SK-N-SH treated with all-trans-retinoic acid at 6 μM for 48 hours (cell line): Measurements from ENCODE around the gene NCAPG2.

Experiments
- ATAC-seq: fragments of 200-7000 bp; cut with Tn5 transposase; 3 replicates; pipeline ENCODE4 v1.9.1; 2020; ENCODE audit warnings: mild to moderate bottlenecking, moderate library complexity
- ARNTL ChIP-seq: fragments of 450-650 bp; formaldehyde crosslinking; IDR thresholded peaks from 2 replicates; pipeline ENCODE4 v1.5.0; 2020; ENCODE audit warnings: low read depth, mild to moderate bottlenecking, moderate library complexity, borderline replicate concordance
- BACH2 ChIP-seq: fragments of 250-450 bp; sonication (Bioruptor Pico); IDR thresholded peaks from 2 replicates; pipeline ENCODE4 v1.9.0; 2021; ENCODE audit warnings: mild to moderate bottlenecking, borderline replicate concordance
- CREB5 ChIP-seq: fragments of 250-450 bp; sonication (Bioruptor Pico); IDR thresholded peaks from 2 replicates; pipeline ENCODE4 v1.5.1; 2020; ENCODE audit warnings: low read depth, mild to moderate bottlenecking, moderate library complexity
- CSRNP3 ChIP-seq: fragments of 250-450 bp; sonication (Bioruptor Pico); IDR thresholded peaks from 2 replicates; pipeline ENCODE4 v1.5.1; 2021; ENCODE audit warnings: mild to moderate bottlenecking, moderate library complexity
- ESRRG ChIP-seq: fragments of 250-450 bp; sonication (Bioruptor Pico); IDR thresholded peaks from 2 replicates; pipeline ENCODE4 v1.6.1; 2021; ENCODE audit warnings: mild to moderate bottlenecking
- OSR1 ChIP-seq: fragments of 250-450 bp; sonication (Bioruptor Pico); IDR thresholded peaks from 2 replicates; pipeline ENCODE4 v1.8.0; 2022; ENCODE audit warnings: moderate library complexity, mild to moderate bottlenecking, inconsistent platforms
- PATZ1 ChIP-seq: fragments of 250-450 bp; sonication (Bioruptor Pico); IDR thresholded peaks from 2 replicates; pipeline ENCODE4 v1.8.0; 2020; ENCODE audit warnings: mild to moderate bottlenecking, moderate library complexity, borderline replicate concordance
- POU6F1 ChIP-seq: fragments of 250-450 bp; sonication (Bioruptor Pico); IDR thresholded peaks from 2 replicates; pipeline ENCODE4 v1.8.0; 2021; ENCODE audit warnings: low read depth, mild to moderate bottlenecking, moderate library complexity, borderline replicate concordance
- PPARA ChIP-seq: fragments of 250-450 bp; sonication (Bioruptor Pico); IDR thresholded peaks from 2 replicates; pipeline ENCODE4 v1.5.0; 2020; ENCODE audit warnings: mild to moderate bottlenecking, borderline replicate concordance
- RARB ChIP-seq: fragments of 250-450 bp; sonication (Bioruptor Pico); IDR thresholded peaks from 2 replicates; pipeline ENCODE4 v1.8.0; 2021; ENCODE audit warnings: mild to moderate bottlenecking, moderate library complexity
- SNAI2 ChIP-seq: fragments of 250-450 bp; sonication (Bioruptor Pico); IDR thresholded peaks from 2 replicates; pipeline ENCODE4 v1.5.0; 2020; ENCODE audit warnings: mild to moderate bottlenecking, moderate library complexity
- TOX ChIP-seq: fragments of 250-450 bp; sonication (Bioruptor Pico); IDR thresholded peaks from 2 replicates; pipeline ENCODE4 v1.8.0; 2021; ENCODE audit warnings: mild to moderate bottlenecking, moderate library complexity, borderline replicate concordance
- TSHZ2 ChIP-seq: fragments of 250-450 bp; sonication (Bioruptor Pico); IDR thresholded peaks from 2 replicates; pipeline ENCODE4 v1.5.0; 2020; ENCODE audit warnings: mild to moderate bottlenecking, moderate library complexity
- ZC3H10 ChIP-seq: fragments of 250-450 bp; sonication (Bioruptor Pico); IDR thresholded peaks from 2 replicates; pipeline ENCODE4 v1.5.1; 2021; ENCODE audit warnings: mild to moderate bottlenecking, moderate library complexity
- ZFP3 ChIP-seq: fragments of 250-450 bp; sonication (Bioruptor Pico); IDR thresholded peaks from 2 replicates; pipeline ENCODE4 v1.5.0; 2020; ENCODE audit warnings: mild to moderate bottlenecking, moderate library complexity
- ZNF565 ChIP-seq: fragments of 450-650 bp; formaldehyde crosslinking; conservative IDR thresholded peaks from 2 replicates; pipeline ENCODE4 v1.5.0; 2020; ENCODE audit warnings: low read depth, mild to moderate bottlenecking, moderate library complexity
- ZNF70 ChIP-seq: fragments of 450-650 bp; formaldehyde crosslinking; IDR thresholded peaks from 2 replicates; pipeline ENCODE4 v1.5.0; 2020; ENCODE audit warnings: mild to moderate bottlenecking, moderate library complexity

The NCAPG2 gene

DNA sequence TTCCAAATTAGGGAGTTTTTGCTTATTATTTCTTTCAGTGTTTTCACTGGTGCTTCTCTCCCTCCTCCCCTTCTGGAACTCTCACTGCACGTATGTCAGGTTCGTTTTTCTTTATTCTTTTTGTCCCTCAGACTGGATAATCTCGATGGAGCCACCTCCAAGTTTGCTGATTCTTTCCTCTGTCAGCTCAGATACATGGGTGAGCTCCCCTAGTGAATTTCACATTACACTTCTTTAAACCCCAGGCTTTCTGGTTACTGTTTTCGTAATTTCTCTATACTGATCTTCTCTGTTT, 20.8 kb upstream of the NCAPG2 start:
- no peak for TF ChIP-seq OSR1 (CRISPR knock-in tag)
- no peak for TF ChIP-seq BACH2
- TF ChIP-seq PPARA, result no peak
- TF ChIP-seq ARNTL (CRISPR knock-in tag), result no peak
- TF ChIP-seq ESRRG (CRISPR knock-in tag), result no peak
- no peak for TF ChIP-seq ZNF70 (CRISPR knock-in tag)
- TF ChIP-seq ZNF565 (CRISPR knock-in tag), result no peak
- TF ChIP-seq TSHZ2 (CRISPR knock-in tag), result no peak
- no peak for TF ChIP-seq PATZ1 (CRISPR knock-in tag)
- no peak for TF ChIP-seq ZFP3
- no peak for TF ChIP-seq CSRNP3
- no peak for TF ChIP-seq RARB (CRISPR knock-in tag)
- TF ChIP-seq ZC3H10 (CRISPR knock-in tag), result no peak
- no peak for TF ChIP-seq POU6F1
- no peak for ATAC-seq

- TF ChIP-seq PPARA, result no peak
- ATAC-seq, result peak; percentile 13; the same call in 2 of the 3 replicates
Measured at GRCh38 chr7:158724658-158725505, 20.3 kb upstream of the NCAPG2 start.

DNA sequence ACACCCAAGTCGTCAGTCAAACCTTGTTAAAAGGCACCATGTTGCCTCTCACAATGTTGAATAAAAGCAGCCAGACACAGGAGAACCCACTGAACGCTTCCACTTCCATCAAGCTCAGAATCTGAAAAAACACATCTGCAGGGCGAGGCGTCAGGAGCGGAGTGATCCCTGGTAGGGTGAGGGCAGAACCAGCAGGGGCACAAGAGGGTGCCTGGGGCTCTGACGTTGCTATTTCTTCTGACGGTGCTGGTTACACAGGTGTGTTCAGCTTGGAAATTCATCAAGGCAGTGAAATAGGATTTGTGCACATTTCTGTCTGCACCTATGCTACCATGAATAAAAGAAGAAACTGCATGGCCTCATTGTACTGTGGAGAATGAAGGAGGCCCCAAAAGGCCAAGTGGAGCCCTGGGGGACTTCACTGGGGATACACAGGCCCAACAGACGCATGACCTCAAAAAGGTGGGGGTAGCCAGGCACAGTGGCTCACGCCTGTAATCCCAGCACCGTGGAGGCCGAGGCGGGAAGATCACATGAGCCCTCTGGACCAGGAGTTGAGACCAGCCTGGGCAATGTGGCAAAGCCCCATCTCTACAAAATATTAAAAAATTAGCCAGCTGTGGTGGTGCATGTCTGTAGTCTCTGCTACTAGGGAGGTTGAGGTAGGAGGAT, 19.2 kb upstream of the NCAPG2 start:
- TF ChIP-seq CREB5 (no peak), TOX (CRISPR knock-in tag) (no peak), OSR1 (CRISPR knock-in tag) (no peak), SNAI2 (CRISPR knock-in tag) (no peak), ESRRG (CRISPR knock-in tag) (no peak)
- ATAC-seq, result no peak

DNA sequence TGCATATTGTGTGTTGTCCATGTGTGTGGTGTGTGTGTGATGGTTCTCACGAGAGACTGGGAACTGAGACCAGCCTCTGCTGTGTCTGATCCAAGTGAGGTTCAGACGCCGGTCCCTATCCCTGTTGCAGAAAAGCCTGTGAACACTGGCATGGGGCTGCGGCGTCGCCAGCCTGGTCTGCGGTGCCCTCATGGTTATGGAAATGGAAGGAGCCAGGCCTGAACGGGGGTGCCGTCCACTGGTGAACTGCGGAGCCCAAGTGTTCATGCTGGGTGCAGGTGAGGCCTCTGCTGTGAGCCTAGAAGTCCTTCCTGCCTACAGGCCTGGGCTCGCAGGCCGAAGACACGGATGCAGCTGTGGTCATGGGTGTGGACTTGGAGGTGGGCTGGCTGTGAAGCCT, 18.7 kb upstream of the NCAPG2 start:
- no peak for TF ChIP-seq PATZ1 (CRISPR knock-in tag)
- TF ChIP-seq ZFP3, result no peak
- TF ChIP-seq SNAI2 (CRISPR knock-in tag), result no peak
- ATAC-seq, result no peak
